NCI-H187 (cell line): ENCODE data around the gene NFAT5.
"Not testable (repeated sequence)": the region's sequence is repeated elsewhere in the genome, so short reads cannot be mapped to it uniquely, and the experiment has no call there.

ENCODE experiments used
- DNase-seq, 2 experiments: peaks; one replicate each; lab custom pipeline; 2025; lab: John Stamatoyannopoulos, UW

NFAT5 gene

GRCh38 chr16:69565671-69566239 is at the start of gene NFAT5:
Gene NFAT5 (plus strand): TSS chr16:69565966. CDS start chr16:69566302, 336 bp downstream.
- peak; percentile 56 to 68 for DNase-seq

DNA sequence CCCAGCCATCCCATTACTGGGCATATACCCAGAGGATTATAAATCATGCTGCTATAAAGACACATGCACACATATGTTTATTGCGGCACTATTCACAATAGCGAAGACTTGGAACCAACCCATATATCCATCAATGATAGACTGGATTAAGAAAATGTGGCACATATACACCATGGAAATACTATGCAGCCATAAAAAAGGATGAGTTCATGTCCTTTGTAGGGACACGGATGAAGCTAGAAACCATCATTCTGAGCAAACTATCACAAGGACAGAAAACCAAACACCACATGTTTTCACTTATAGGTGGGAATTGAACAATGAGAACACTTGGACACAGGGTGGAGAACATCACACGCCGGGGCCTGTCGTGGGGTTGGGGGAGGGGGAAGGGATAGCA is 47.9 kb upstream of the NFAT5 start:
- DNase-seq: not testable (repeated sequence)

GRCh38 chr16:69520413-69520799 is 45.4 kb upstream of the NFAT5 start:
- DNase-seq: no peak

- DNase-seq: no peak
These were observed 44.8 kb upstream of the NFAT5 start for GRCh38 chr16:69520800-69521602.

DNA sequence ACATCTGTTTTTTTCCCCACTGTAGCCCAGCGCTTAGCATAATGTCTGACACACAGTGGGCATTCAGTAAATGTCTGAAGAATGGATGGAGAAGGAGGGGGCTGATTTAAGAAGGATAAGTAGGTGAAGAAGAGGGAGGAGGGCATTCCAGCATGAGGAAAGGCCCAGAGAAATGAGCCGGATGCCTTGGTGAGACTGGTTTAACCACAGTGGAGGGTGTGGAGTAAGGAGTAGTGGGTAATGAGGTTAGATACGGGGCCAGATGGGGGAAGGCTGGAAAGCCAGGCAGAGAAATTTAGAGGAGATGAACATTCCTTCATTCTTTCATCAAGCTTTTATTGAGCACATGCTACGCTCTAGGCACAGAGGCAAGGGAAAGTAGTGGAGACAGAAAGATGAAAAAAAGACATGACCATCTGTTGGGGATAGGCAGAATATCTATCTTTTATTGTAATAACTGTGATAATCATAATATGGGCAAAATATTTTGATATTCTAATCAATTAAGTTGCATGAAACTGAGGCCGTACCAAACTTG is 43.7 kb upstream of the NFAT5 start:
- no peak for DNase-seq

GRCh38 chr16:69522732-69523404 is 42.9 kb upstream of the NFAT5 start:
- DNase-seq: no peak

DNA sequence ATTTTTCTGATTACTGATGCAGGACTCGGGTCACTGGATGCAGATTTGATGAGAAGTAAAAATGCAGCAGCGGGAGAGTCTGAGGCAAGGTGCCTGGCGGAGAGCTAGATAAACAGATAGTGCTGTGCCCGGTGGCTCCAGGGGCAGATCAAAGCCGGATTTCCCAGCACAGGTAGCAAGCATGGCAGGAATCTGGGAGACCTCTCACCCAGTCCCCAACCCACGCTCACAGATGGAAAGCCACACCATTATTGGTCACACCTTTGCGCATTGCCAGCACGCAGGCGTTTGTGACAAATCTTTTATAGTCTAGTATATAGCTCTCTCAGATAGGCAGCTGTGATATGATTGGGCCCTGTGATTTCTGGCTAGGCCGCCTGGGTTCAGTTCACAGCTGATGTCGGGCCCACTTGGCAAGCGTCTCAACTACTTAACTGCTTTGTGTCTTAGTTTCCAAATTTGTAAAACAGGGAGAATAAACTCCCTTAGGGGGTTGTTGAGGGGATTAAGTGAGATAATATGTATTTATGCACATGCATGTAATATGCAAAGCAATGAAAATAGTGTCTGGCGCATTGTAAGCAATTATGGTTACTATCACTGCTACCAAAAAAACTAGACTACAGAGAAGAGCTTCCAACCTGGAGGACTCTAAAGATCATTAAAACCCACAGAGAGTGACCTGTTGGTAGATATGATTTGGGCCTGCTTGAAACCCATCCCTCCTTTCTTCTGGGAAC is 42.0 kb upstream of the NFAT5 start:
- no peak for DNase-seq

DNA sequence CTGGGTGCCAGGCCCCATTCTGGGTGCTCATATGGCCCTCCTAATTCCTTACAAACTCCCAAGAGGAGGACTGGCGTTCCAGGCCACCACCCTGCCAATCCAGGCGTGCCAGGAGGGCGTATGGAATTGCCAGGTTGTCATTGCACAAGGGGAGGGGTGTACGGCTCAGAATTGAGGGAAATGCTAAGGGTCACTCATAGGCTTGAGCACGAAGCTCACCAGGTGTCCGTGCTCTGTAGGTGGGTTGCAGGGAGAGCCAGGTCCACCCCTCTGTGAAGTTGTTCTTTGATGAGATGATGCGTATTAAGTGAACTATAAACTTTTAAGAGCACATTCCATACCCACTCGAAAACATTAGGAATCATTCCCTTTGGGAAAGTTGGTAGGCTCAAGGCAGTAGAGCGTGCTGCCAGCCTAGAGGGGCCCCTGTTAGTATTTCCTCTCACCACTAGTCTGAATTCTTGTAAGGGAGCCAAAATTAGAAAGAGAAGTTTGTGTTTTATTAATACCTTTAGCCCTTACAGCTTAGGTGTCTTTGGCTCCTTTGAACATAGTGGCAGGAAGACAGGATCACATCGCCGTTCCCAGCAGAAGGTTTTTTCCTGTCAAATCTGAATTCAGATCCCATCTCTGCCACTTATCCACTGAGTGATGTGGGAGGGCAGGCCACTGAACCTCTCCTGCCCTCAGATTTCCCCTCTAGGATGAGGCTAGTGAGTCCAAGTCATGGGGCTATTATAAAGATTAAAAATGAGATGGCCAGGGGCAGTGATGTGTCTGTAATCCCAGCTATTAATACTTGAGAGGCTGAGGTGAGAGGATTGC is 38.7 kb upstream of the NFAT5 start:
- no peak for DNase-seq

- no peak for DNase-seq
These were observed 33.8 kb upstream of the NFAT5 start for GRCh38 chr16:69531988-69532387.

DNA sequence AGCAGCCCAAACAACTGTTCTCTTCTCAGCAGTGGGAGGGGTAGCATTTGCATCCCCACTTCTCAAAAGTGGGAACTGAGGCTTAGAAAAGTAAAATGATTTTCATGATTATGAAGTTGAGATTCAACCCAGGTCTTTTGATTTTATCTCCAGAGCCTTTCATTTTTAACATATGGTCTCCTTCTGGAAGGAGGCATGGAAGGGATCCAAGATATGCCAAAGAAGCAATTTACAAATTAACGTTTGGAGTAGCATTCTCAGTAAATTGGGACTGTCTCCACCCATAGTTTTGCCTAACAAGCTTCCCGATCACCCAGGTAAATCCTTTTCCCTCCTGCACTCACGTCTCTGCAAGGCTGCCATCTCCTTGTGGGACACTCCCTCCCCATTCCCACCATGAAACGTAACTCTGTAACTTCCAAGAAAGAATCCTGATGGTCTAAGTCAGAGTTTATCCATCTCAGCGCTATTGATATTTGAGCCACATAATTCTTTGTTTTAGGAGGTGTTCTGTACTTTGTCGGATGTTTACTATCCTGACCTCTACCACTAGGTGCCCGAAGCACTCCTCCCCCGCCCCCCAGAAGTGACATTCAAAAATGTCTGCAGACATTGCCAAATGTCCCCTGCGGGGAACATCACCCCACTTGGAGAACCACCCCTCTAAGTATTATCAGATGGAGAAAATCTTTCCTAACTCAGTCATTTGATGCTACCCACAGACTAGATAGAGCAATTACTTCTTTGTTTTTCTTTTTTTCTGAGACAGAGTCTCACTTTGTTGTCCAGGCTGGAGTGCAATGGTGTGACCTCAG is 32.9 kb upstream of the NFAT5 start:
- DNase-seq: no peak

- no peak for DNase-seq
These were observed 31.0 kb upstream of the NFAT5 start for GRCh38 chr16:69534720-69535119.

DNA sequence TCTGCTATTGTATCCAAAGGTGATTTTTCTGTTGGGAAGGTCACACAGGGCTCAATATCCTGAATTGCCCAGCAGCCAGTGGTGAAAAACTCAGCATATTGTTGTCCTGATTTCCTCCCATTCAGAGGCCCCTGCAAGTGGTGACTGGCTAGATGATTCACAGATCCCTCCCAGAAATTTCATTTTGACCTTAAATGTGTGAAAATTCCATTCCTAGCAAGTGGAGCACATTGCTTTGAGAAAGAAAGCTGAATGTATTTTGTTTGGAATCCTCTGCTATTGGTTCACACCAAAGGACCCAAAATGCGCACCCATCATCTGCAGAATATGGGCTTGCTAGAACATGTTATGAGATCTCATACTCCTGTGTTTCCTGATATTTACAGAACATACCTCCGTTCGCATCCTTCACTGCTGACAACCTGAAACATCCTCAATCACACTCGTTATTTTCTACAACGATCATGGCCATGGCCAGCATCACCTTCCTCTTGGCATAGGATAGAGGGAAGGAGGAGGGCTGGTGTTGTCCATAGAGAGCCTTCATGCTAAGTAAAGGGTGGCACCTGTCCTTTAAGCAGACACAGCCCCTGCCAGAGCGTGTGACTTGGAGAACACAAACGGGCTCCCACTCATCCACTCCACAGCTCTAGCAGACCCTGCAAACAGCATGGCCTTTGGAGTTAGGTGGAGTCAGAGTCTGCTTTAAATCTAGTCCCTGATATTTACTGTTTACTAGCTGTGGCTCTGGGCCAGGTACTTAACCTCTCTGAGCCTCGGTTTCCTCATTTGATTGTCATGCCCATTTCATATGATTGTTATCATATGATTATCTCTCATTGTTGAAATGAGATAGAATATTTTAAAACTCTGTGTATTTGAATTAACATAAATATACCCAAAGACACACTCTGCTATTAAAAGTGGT is 30.4 kb upstream of the NFAT5 start:
- DNase-seq: no peak

DNA sequence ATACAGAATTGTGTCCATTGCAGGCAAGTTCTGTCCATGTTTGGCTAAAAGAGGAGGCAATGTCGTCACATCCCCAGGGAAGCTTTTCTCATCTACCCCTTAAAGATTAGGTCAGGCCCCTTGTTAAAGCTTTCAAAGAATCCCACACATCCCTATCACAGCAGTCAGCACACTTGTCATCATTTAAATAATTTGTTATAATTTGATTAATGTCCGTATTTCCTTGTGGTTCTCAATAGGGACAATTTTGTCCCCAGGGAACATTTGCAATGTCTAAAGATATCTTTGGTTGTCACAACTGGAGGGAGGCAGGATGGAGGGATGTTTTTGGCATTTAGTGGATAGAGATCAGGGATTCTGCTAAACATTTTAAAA is 28.1 kb upstream of the NFAT5 start:
- DNase-seq: no peak

- DNase-seq: no peak
These were observed 27.0 kb upstream of the NFAT5 start for GRCh38 chr16:69538808-69539207.

DNA sequence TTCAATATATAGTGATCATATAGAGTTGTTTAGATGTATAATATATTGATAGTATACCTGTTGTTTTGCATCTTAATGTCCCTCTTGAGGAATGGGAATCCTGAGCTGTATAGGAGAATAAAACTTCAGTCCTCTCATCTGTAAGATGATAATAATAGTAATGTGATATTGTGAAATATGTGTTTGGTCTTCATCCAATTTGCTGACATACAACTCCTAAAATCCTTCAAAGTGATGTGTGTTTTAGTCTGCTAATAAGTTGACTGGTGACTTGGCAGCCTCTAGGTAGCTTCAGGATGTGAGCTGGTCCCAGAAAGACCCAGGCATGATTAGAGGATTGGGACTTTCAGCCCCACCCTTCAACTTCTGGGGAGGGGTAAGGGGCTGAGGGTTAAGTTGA is 22.8 kb upstream of the NFAT5 start:
- DNase-seq: no peak

DNA sequence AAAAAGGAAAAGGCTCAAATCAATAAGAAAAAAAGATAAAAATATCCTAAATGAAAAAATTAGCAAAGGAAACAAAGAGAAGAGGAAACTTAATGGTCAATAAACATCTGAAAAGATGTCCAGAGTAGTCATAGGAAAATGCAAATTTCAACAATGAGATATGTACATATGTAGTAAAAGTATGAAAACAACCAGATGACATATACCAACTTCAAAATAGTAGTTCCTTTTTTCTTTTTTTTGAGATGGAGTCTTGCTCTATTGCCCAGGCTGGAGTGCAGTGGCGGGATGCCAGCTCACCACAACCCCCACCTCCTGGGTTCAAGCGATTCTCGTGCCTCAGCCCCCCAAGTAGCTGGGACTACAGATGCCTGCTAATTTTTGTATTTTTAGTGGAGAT is 21.7 kb upstream of the NFAT5 start:
- no peak for DNase-seq

GRCh38 chr16:69546663-69547062 is 19.1 kb upstream of the NFAT5 start:
- not testable (repeated sequence) for DNase-seq

- DNase-seq: no peak
These were observed 12.4 kb upstream of the NFAT5 start for GRCh38 chr16:69553332-69553731.

DNA sequence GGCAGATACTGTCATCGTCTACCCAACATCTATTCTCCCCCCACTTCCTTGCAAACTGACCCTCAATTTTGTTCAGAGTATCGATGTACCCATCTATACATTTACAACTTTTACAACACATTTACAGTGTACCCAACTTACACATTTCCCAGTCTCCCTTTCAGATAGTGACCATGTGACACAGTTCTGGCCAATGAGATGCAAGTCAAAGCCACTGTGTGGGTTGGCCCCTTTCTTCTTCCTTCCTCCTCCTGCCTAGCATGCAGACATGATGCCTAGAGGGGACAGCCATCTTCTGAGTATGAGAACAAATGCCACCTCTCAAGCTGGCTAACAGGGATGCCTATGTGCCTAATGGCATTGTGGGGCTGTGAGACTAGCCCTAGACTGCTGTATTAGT is 11.3 kb upstream of the NFAT5 start:
- DNase-seq: no peak
